Brain microvascular endothelial cell (primary cell): ENCODE results near the gene DLL4.

Source experiments
- DNase-seq: peaks from one replicate; pipeline ENCODE4 v3.0.0-alpha.2; 2020
- H3K27ac ChIP-seq: fragments of 250-450 bp; sonication (Bioruptor Pico); 2 replicates; pipeline ENCODE4 v1.5.1; 2020; ENCODE audit warnings: mild to moderate bottlenecking, moderate library complexity
- H3K27me3 ChIP-seq: fragments of 250-450 bp; sonication (Bioruptor Pico); replicated peaks from 2 replicates; pipeline ENCODE4 v1.5.1; 2020; ENCODE audit warnings: mild to moderate bottlenecking
- H3K36me3 ChIP-seq: fragments of 250-450 bp; sonication (Bioruptor Pico); replicated peaks from 2 replicates; pipeline ENCODE4 v1.5.1; 2020; ENCODE audit warnings: mild to moderate bottlenecking
- H3K4me3 ChIP-seq: 2 replicates; pipeline ENCODE4 v1.5.1; 2011; ENCODE audit warnings: low read depth, mild to moderate bottlenecking, control low read depth, low read length, moderate library complexity
- CTCF ChIP-seq: IDR thresholded peaks from 2 replicates; pipeline ENCODE4 v1.5.1; 2011; ENCODE audit warnings: low read depth, mild to moderate bottlenecking, moderate library complexity, low read length, control low read depth, inconsistent platforms; ENCODE audit errors: missing control alignments
- in situ Hi-C: cut with HindIII; loops from 2 replicates; pipeline ENCODE4 v1.10.0; 2017; ENCODE audit warnings: low sequenced_read_pairs, low pct_ligation_motif_present

The DLL4 gene

GRCh38 chr15:40914486-40914885 is 14.7 kb upstream of the DLL4 start:
- TF ChIP-seq CTCF: no peak
- no peak for DNase-seq
- in situ Hi-C loops: loop anchor here (25.0 kb wide), 1 partner anchor 98 kb away; no protein-coding TSS in a partner anchor
- Histone ChIP-seq H3K36me3 (no peaks in the 10 kb centered on the region), H3K27me3 (no peaks in the 10 kb centered on the region), H3K27ac (no peak overlapping the region), H3K4me3 (no peak overlapping the region)

- TF ChIP-seq CTCF: no peak
These were observed 14.0 kb upstream of the DLL4 start for GRCh38 chr15:40915116-40915661.

GRCh38 chr15:40915679-40916078 is 13.5 kb upstream of the DLL4 start:
- Histone ChIP-seq H3K4me3 (no peak overlapping the region), H3K27ac (no peak overlapping the region), H3K36me3 (no peaks in the 10 kb centered on the region), H3K27me3 (no peaks in the 10 kb centered on the region)
- in situ Hi-C loops: loop anchor here (25.0 kb wide), 1 partner anchor 97 kb away; no protein-coding TSS in a partner anchor
- no peak for TF ChIP-seq CTCF
- no peak for DNase-seq

More at GRCh38 chr15:40915116-40915661, 14.0 kb upstream of the DLL4 start:
- in situ Hi-C loops: loop anchor here (25.0 kb wide), 1 partner anchor 97 kb away; no protein-coding TSS in a partner anchor
- no peaks in the 10 kb centered on the region for H3K27me3 ChIP-seq
- DNase-seq: no peak
- no peak overlapping the region for H3K27ac ChIP-seq
- no peaks in the 10 kb centered on the region for H3K36me3 ChIP-seq
- H3K4me3 ChIP-seq: no peak overlapping the region

- in situ Hi-C loops: loop anchor here (25.0 kb wide), 1 partner anchor 95 kb away; no protein-coding TSS in a partner anchor
- no peak for DNase-seq
- Histone ChIP-seq H3K27me3 (no peaks in the 10 kb centered on the region), H3K4me3 (no peak overlapping the region), H3K27ac (no peak overlapping the region), H3K36me3 (no peaks in the 10 kb centered on the region)
- TF ChIP-seq CTCF: no peak
These were observed 11.6 kb upstream of the DLL4 start for GRCh38 chr15:40917585-40917984.

- H3K27ac ChIP-seq: no peak overlapping the region
- no peaks in the 10 kb centered on the region for H3K27me3 ChIP-seq
- no peak for DNase-seq
- H3K36me3 ChIP-seq: no peaks in the 10 kb centered on the region
- in situ Hi-C loops: loop anchor here (25.0 kb wide), 1 partner anchor 94 kb away; no protein-coding TSS in a partner anchor
- no peak for TF ChIP-seq CTCF
- H3K4me3 ChIP-seq: no peak overlapping the region
These were observed 10.9 kb upstream of the DLL4 start for GRCh38 chr15:40918146-40918798.
